Right lobe of liver (tissue), 6 donors: ENCODE measurements around the gene ZNF746. TPM values are rescaled to one million over a fixed set of nuclear protein-coding genes. Genes with fewer than 3 reads are reported as not detected.

ENCODE experiments used
- ATAC-seq, 4 donors: fragments of 200-7000 bp; cut with Tn5 transposase; one replicate each; pipeline ENCODE4 v1.9.1; 2020; ENCODE audit warnings: mild to moderate bottlenecking in 4 of 4, moderate library complexity in 4 of 4
- DNase-seq, 3 donors: peaks; one replicate each; pipeline ENCODE4 v3.0.0-alpha.2; 2020
- H3K27ac ChIP-seq, 3 donors: fragments of 200-600 bp; one replicate each; pipeline ENCODE4 v1.8.0; 2022
- H3K27me3 ChIP-seq, 2 donors: fragments of 200-600 bp; one replicate each; pipeline ENCODE4 v1.8.0; 2022
- H3K36me3 ChIP-seq, 4 donors: fragments of 200-600 bp; sonication (generic) in 1 of 4; one replicate each; pipeline versions ENCODE4 v1.5.1 to v1.8.0; 2017 to 2022; ENCODE audit warnings: control low read depth in 1 of 4
- H3K4me1 ChIP-seq, 4 donors: fragments of 200-600 bp; sonication (generic) in 1 of 4; one replicate each; pipeline versions ENCODE4 v1.5.1 to v1.8.0; 2017 to 2022; ENCODE audit warnings: control low read depth in 1 of 4
- H3K4me3 ChIP-seq, 3 donors: fragments of 200-600 bp; one replicate each; pipeline ENCODE4 v1.8.0; 2022
- H3K9me3 ChIP-seq, 4 donors: fragments of 200-600 bp; sonication (generic) in 1 of 4; one replicate each; pipeline versions ENCODE4 v1.5.1 to v1.8.0; 2017 to 2022; ENCODE audit warnings: control low read depth in 1 of 4
- CTCF ChIP-seq, 4 donors: fragments of 200-600 bp in 3 of 4; fragments of 450-650 bp in 1 of 4; IDR thresholded peaks; one replicate each; pipeline versions ENCODE4 v1.5.1 to v1.8.0; 2016 to 2022; ENCODE audit warnings: antibody characterized with exemption in 4 of 4, mild to moderate bottlenecking in 2 of 4
- POLR2A ChIP-seq: fragments of 450-650 bp; IDR thresholded peaks from one replicate; pipeline ENCODE4 v1.6.1; 2017; ENCODE audit warnings: antibody characterized with exemption, mild to moderate bottlenecking
- WGBS: methylation state at CpG from one replicate; pipeline ENCODE4 v1.1.6; 2018; ENCODE audit warnings: low coverage, low lambda C conversion rate; ENCODE audit not compliant: insufficient coverage; ENCODE audit errors: missing lambda C conversion rate; 5-methylcytosine and 5-hydroxymethylcytosine counted together
- intact Hi-C, 2 donors: fragments of 100-400 bp; cut with DNase I; formaldehyde crosslinking; loops; one replicate each; pipeline versions ENCODE4 v1.11.2 to v1.14.1; 2022
- total RNA-seq, 6 experiments: library from RNA; depleted of rRNA in 2 of 6; stranded (reverse); fragments of >200 nt in 2 of 6; fragmentation: NEBNext Ultra II Directional in 3 of 6; extraction: Animal tissue kit (Norgen Biotek cat#: 25700) in 3 of 6; gene quantifications; one replicate each; pipeline versions ENCODE4 v1.1.0 to v1.2.4, GENCODE V29; 2016 to 2023
- donor health status: DM: no; HTN: yes; CAD: no.
- donor health status: DM: no; HTN: no; CAD: no.
- donor health status: DM: no; HTN: no; CAD: no.
- donor health status: DM: no; HTN: yes; CAD: no.
- donor health status: DM: no; HTN: yes; CAD: no.

ZNF746 gene
- total RNA-seq, 6 experiments from 2014 or later: 7.9 to 15.8 (median 10.4) TPM

GRCh38 chr7:149459540-149460452, 37.8 kb downstream of the ZNF746 start:
- H3K4me3 ChIP-seq: peak overlapping the region; percentile 46 to 67 (median 66)
- intact Hi-C loops: no loop called here
- DNase-seq: no peak
- peaks cover 0 to 10% (median 3%) of the 10 kb centered on the region in 4 donors for H3K36me3 ChIP-seq
- no CpG with 5 or more reads among the region's 145 CpGs for WGBS
- peaks cover 0 to 14% (median 0%) of the 10 kb centered on the region in 4 donors for H3K4me1 ChIP-seq
- H3K9me3 ChIP-seq: no peaks in the 10 kb centered on the region
- no peak overlapping the region for H3K27ac ChIP-seq
- peak; percentile 34 to 48 (median 38) for ATAC-seq
- no peak for TF ChIP-seq CTCF (IDR thresholded peaks at IDR 0.05)
- no peak for TF ChIP-seq POLR2A
- H3K27me3 ChIP-seq: no peaks in the 10 kb centered on the region

- TF ChIP-seq CTCF (IDR thresholded peaks at IDR 0.05): no peak
- no peak for TF ChIP-seq POLR2A
- H3K27ac ChIP-seq: no peak overlapping the region
- H3K4me1 ChIP-seq: peaks cover 0 to 14% (median 0%) of the 10 kb centered on the region in 4 donors
- ATAC-seq (no peak), DNase-seq (no peak)
- H3K27me3 ChIP-seq: no peaks in the 10 kb centered on the region
- peak overlapping the region; percentile 46 to 67 (median 55) for H3K4me3 ChIP-seq
- intact Hi-C loops: no loop called here
- no peaks in the 10 kb centered on the region for H3K9me3 ChIP-seq
- H3K36me3 ChIP-seq: peaks cover 0 to 16% (median 4%) of the 10 kb centered on the region in 4 donors
- 51% methylated on average over 4 of the region's 17 CpGs for WGBS
These were observed 38.4 kb downstream of the ZNF746 start for GRCh38 chr7:149459201-149459539.

GRCh38 chr7:149458235-149458634, 39.4 kb downstream of the ZNF746 start:
- intact Hi-C loops: no loop called here
- Histone ChIP-seq H3K9me3 (no peaks in the 10 kb centered on the region), H3K36me3 (peaks cover 0 to 25% (median 5%) of the 10 kb centered on the region in 4 donors), H3K4me1 (peaks cover 0 to 14% (median 0%) of the 10 kb centered on the region in 4 donors), H3K4me3 (no peak overlapping the region), H3K27ac (no peak overlapping the region), H3K27me3 (no peaks in the 10 kb centered on the region)
- no peak for ATAC-seq
- WGBS: 81% methylated on average over 3 of the region's 3 CpGs
- no peak for TF ChIP-seq POLR2A
- DNase-seq: no peak

GRCh38 chr7:149457766-149458165, 39.8 kb downstream of the ZNF746 start:
- Histone ChIP-seq H3K9me3 (no peaks in the 10 kb centered on the region), H3K36me3 (peaks cover 0 to 30% (median 5%) of the 10 kb centered on the region in 4 donors), H3K27me3 (no peaks in the 10 kb centered on the region), H3K4me3 (no peak overlapping the region), H3K27ac (no peak overlapping the region), H3K4me1 (peaks cover 0 to 14% (median 0%) of the 10 kb centered on the region in 4 donors)
- no peak for DNase-seq
- 100% methylated on average over 1 of the region's 1 CpG for WGBS
- no peak for ATAC-seq
- no peak for TF ChIP-seq POLR2A
- TF ChIP-seq CTCF (IDR thresholded peaks at IDR 0.05): no peak
- intact Hi-C loops: no loop called here
